Neural progenitor cell (in vitro differentiated cells): ENCODE data around the gene ARMC10. TPM values are rescaled to one million over a fixed set of nuclear protein-coding genes. Genes with fewer than 3 reads are reported as not detected.

ENCODE experiments used
- DNase-seq: peaks from one replicate; pipeline ENCODE4 v3.0.0-alpha.2; 2016; ENCODE audit warnings: low spot score
- H2AFZ ChIP-seq: fragments of 200-600 bp; sonication (generic); replicated peaks from 2 replicates; pipeline ENCODE4 v1.6.1; 2016; ENCODE audit warnings: antibody characterized with exemption
- H3F3A ChIP-seq: fragments of 200-600 bp; sonication (generic); 2 replicates; pipeline ENCODE4 v1.6.1; 2016; ENCODE audit warnings: antibody characterized with exemption, low read depth
- H3K27ac ChIP-seq: fragments of 200-600 bp; sonication (generic); 2 replicates; pipeline ENCODE4 v1.5.1; 2016; ENCODE audit warnings: mild to moderate bottlenecking
- H3K27me3 ChIP-seq: fragments of 200-600 bp; sonication (generic); 2 replicates; pipeline ENCODE4 v1.6.1; 2016; ENCODE audit warnings: mild to moderate bottlenecking, moderate library complexity
- H3K36me3 ChIP-seq: fragments of 200-600 bp; sonication (generic); 2 replicates; pipeline ENCODE4 v1.5.1; 2016
- H3K4me1 ChIP-seq: fragments of 200-600 bp; sonication (generic); 2 replicates; pipeline ENCODE4 v1.6.1; 2016; ENCODE audit warnings: mixed run types
- H3K4me2 ChIP-seq: fragments of 200-600 bp; sonication (generic); 2 replicates; pipeline ENCODE4 v1.6.1; 2016
- H3K4me3 ChIP-seq: fragments of 200-600 bp; sonication (generic); 2 replicates; pipeline ENCODE4 v1.5.1; 2016
- H3K79me2 ChIP-seq: fragments of 200-600 bp; sonication (generic); 2 replicates; pipeline ENCODE4 v1.6.1; 2016; ENCODE audit warnings: low read depth
- H3K9ac ChIP-seq: fragments of 200-600 bp; sonication (generic); 2 replicates; pipeline ENCODE4 v1.6.1; 2016
- H3K9me3 ChIP-seq: fragments of 200-600 bp; sonication (generic); 2 replicates; pipeline ENCODE4 v1.5.1; 2016; ENCODE audit warnings: low read depth
- H4K20me1 ChIP-seq: fragments of 200-600 bp; sonication (generic); 2 replicates; pipeline ENCODE4 v1.6.1; 2016; ENCODE audit warnings: low read depth
- H3K27ac Mint-ChIP-seq: 3 replicates; pipeline ENCODE4 v1.8.0; 2021; ENCODE audit warnings: mixed read lengths
- H3K27me3 Mint-ChIP-seq: 2 replicates; pipeline ENCODE4 v1.8.0; 2022; ENCODE audit warnings: low read depth, mild to moderate bottlenecking, inconsistent platforms, moderate library complexity, mixed read lengths; ENCODE audit not compliant: insufficient read depth
- H3K36me3 Mint-ChIP-seq: 3 replicates; pipeline ENCODE4 v1.8.0; 2021; ENCODE audit warnings: mixed read lengths
- H3K4me1 Mint-ChIP-seq: 3 replicates; pipeline ENCODE4 v1.8.0; 2021; ENCODE audit warnings: mixed read lengths
- H3K4me3 Mint-ChIP-seq: 3 replicates; pipeline ENCODE4 v1.8.0; 2021; ENCODE audit warnings: mild to moderate bottlenecking, moderate library complexity, mixed read lengths
- H3K9me3 Mint-ChIP-seq: 3 replicates; pipeline ENCODE4 v1.8.0; 2020; ENCODE audit warnings: mixed read lengths
- CTCF ChIP-seq: fragments of 200-600 bp; sonication (generic); IDR thresholded peaks from 2 replicates; pipeline ENCODE4 v1.5.1; 2017; ENCODE audit warnings: antibody characterized with exemption, mild to moderate bottlenecking
- EZH2 ChIP-seq: fragments of 200-600 bp; sonication (generic); IDR thresholded peaks from 2 replicates; pipeline ENCODE4 v1.6.1; 2017; ENCODE audit warnings: antibody characterized with exemption, mild to moderate bottlenecking, moderate library complexity
- EZH2phosphoT487 ChIP-seq: fragments of 200-600 bp; sonication (generic); IDR thresholded peaks from 2 replicates; pipeline ENCODE4 v1.6.1; 2017; ENCODE audit warnings: antibody characterized with exemption
- total RNA-seq: library from RNA; depleted of rRNA; stranded (reverse); fragments of >200 nt; gene quantifications from 2 replicates; pipeline ENCODE4 v1.2.3, GENCODE V29; 2015; ENCODE audit warnings: low replicate concordance

ARMC10 gene
- total RNA-seq, 1 donor from 2014 or later, result 56.5 TPM

GRCh38 chr7:103068414-103069403 lies 6.2 kb upstream of the ARMC10 start:
- Mint-ChIP-seq H3K27ac (no peak overlapping the region), H3K27me3 (peaks cover 2% of the 10 kb centered on the region), H3K36me3 (peaks cover 3% of the 10 kb centered on the region), H3K4me1 (peaks cover 1% of the 10 kb centered on the region), H3K9me3 (peaks cover 7% of the 10 kb centered on the region), H3K4me3 (no peak overlapping the region)
- no peaks in the 10 kb centered on the region for H3K4me1 ChIP-seq
- H3K36me3 ChIP-seq, result no peaks in the 10 kb centered on the region
- no peaks in the 10 kb centered on the region for H3K27me3 ChIP-seq
- no peaks in the 10 kb centered on the region for H4K20me1 ChIP-seq
- H3K4me2 ChIP-seq, result no peak overlapping the region
- no peaks in the 10 kb centered on the region for H3F3A ChIP-seq
- no peak overlapping the region for H3K27ac ChIP-seq
- H3K79me2 ChIP-seq, result peaks cover 5% of the 10 kb centered on the region
- no peak overlapping the region for H3K9ac ChIP-seq
- TF ChIP-seq EZH2 (no peak), CTCF (no peak), EZH2phosphoT487 (no peak)
- H3K4me3 ChIP-seq, result no peak overlapping the region
- no peaks in the 10 kb centered on the region for H3K9me3 ChIP-seq
- DNase-seq, result no peak
- no peak overlapping the region for H2AFZ ChIP-seq

- peaks cover 14% of the 10 kb centered on the region for H3K4me1 Mint-ChIP-seq
- H3K27ac Mint-ChIP-seq, result no peak overlapping the region
- peaks cover 10% of the 10 kb centered on the region for H3K79me2 ChIP-seq
- H3K4me1 ChIP-seq, result peaks cover 2% of the 10 kb centered on the region
- no peak overlapping the region for H3K4me3 Mint-ChIP-seq
- H4K20me1 ChIP-seq, result no peaks in the 10 kb centered on the region
- TF ChIP-seq CTCF (no peak), EZH2 (no peak), EZH2phosphoT487 (no peak)
- no peak overlapping the region for H3K4me3 ChIP-seq
- H3K9ac ChIP-seq, result no peak overlapping the region
- peaks cover 7% of the 10 kb centered on the region for H3K9me3 Mint-ChIP-seq
- no peaks in the 10 kb centered on the region for H3K27me3 ChIP-seq
- DNase-seq, result no peak
- peaks cover 19% of the 10 kb centered on the region for H3F3A ChIP-seq
- H3K36me3 ChIP-seq, result no peaks in the 10 kb centered on the region
- peaks cover 3% of the 10 kb centered on the region for H3K36me3 Mint-ChIP-seq
- H3K4me2 ChIP-seq, result no peak overlapping the region
- H3K27ac ChIP-seq, result no peak overlapping the region
- no peaks in the 10 kb centered on the region for H3K9me3 ChIP-seq
- no peak overlapping the region for H2AFZ ChIP-seq
- peaks cover 9% of the 10 kb centered on the region for H3K27me3 Mint-ChIP-seq
Observed at GRCh38 chr7:103071000-103071399, 3.9 kb upstream of the ARMC10 start.

- DNase-seq, result peak; percentile 23
- Histone ChIP-seq H3K4me3 (peak overlapping the region; percentile 80), H3K9ac (no peak overlapping the region), H3K27ac (no peak overlapping the region), H4K20me1 (peaks cover 3% of the 10 kb centered on the region), H3K27me3 (no peaks in the 10 kb centered on the region), H3F3A (peaks cover 20% of the 10 kb centered on the region), H3K4me2 (peak overlapping the region; percentile 82), H3K36me3 (no peaks in the 10 kb centered on the region), H3K9me3 (no peaks in the 10 kb centered on the region), H2AFZ (peak overlapping the region; percentile 90), H3K79me2 (peaks cover 40% of the 10 kb centered on the region), H3K4me1 (peaks cover 6% of the 10 kb centered on the region)
- Mint-ChIP-seq H3K27ac (no peak overlapping the region), H3K4me3 (peak overlapping the region; percentile 90), H3K4me1 (peaks cover 20% of the 10 kb centered on the region), H3K36me3 (peaks cover 7% of the 10 kb centered on the region), H3K9me3 (peaks cover 2% of the 10 kb centered on the region), H3K27me3 (peaks cover 7% of the 10 kb centered on the region)
- TF ChIP-seq CTCF (no peak), EZH2 (no peak), EZH2phosphoT487 (no peak)
Observed at GRCh38 chr7:103073989-103074518, 886 bp upstream of the ARMC10 start.
